H1 (cell line): ENCODE measurements around the gene GMFB. TPM values are rescaled to one million over a fixed set of nuclear protein-coding genes. Genes with fewer than 3 reads are reported as not detected.

Experiments
- polyA plus RNA-seq, 7 experiments: library from polyadenylated mRNA; depleted of rRNA in 3 of 7; stranded (reverse) in 5 of 7; unstranded in 2 of 7; fragments of >200 nt in 5 of 7; fragments of 200-250 nt in 2 of 7; gene quantifications; 1 replicate in 5 of 7; 2 replicates in 1 of 7; 4 replicates in 1 of 7; pipeline versions ENCODE4 v1.2.1 to v1.2.3, GENCODE V29; 2011 to 2013; ENCODE audit warnings: missing spikeins in 2 of 7, mixed read lengths in 2 of 7
- total RNA-seq: library from RNA; stranded (reverse); fragmentation: NEBNext Ultra II Directional; extraction: Animal tissue kit (Norgen Biotek cat#: 25700); gene quantifications from 2 replicates; pipeline ENCODE4 v1.2.1, GENCODE V29; 2021
- TF ChIP-seq, protein P1 (sequence below): IDR thresholded peaks from 2 replicates; pipeline ENCODE4 v1.6.1; 2011; ENCODE audit warnings: low read depth, mild to moderate bottlenecking, low read length; ENCODE audit not compliant: insufficient read depth

The GMFB gene
- total and polyA plus RNA-seq, 2 of the 8 experiments (the other 6 are each of a cell fraction or from before 2014, with no cell fraction given), result 17.9 to 77.3 TPM

DNA sequence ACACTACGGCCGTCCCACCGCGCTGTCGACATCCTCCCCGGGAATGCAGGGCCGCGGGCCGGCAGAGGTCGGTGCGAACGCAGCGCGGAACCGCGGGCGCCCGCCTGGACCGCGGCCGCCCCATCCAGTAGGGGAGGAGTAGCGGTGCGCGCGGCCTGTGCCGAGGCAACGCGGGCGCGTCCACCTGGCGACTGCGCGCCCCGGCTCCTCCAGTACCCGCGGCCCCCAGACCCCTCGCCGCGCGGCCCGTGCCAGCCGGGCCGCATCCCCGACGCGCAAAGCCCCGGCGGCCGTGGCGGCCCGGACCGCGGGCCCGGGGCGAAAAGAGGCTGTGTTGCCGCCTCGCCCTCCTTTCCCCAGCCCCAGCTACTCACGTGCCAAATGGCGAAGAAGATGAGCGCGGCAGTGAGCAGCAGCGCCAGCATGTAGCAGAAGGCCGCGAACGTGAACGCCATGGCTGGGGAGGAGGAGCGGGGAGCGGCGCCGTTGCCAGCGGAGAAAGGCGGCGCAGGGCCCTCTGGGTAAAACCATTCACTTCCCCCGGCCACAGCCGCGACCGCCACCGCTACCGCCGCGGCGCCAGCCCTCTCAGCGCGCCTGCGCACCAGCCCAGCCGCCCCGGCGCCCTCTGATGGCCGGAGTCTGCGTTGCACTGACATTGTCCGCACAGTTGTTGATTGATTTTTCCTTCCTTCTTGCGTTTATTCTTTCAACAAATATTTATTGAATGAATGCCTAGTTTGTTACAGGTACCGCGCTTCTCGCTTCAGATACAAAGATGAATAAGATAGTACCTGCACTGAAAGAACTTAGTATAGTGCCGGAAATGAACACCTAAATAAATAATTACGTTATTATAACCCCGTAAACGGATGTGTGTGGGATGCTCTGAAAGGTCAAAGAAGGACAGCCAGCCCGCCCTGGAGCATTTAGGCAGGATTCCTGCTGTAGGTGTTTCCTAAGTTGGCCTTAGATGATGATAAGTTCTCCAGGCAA lies 47.6 kb downstream of the GMFB start, which contains the start of gene CNIH1 (continued):
- TF ChIP-seq, protein P1, sequence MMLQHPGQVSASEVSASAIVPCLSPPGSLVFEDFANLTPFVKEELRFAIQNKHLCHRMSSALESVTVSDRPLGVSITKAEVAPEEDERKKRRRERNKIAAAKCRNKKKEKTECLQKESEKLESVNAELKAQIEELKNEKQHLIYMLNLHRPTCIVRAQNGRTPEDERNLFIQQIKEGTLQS, result no peak
- TF ChIP-seq, all 59 proteins: peak for 21
